Thyroid gland (tissue), 4 donors: Measurements from ENCODE around the gene ITM2C. TPM values are rescaled to one million over a fixed set of nuclear protein-coding genes. Genes with fewer than 3 reads are reported as not detected.

Experiments
- DNase-seq, 2 donors: peaks; one replicate each; pipeline ENCODE4 v3.0.0-alpha.2; 2019
- H3K27ac ChIP-seq, 3 donors: fragments of 200-600 bp; sonication (generic); 1 replicate in 2 of 3; 2 replicates in 1 of 3; pipeline ENCODE4 v1.5.1; 2016 to 2019; ENCODE audit warnings: mild to moderate bottlenecking in 1 of 3, moderate library complexity in 1 of 3
- H3K27me3 ChIP-seq: fragments of 200-600 bp; sonication (generic); one replicate; pipeline ENCODE4 v1.5.1; 2019
- H3K36me3 ChIP-seq, 2 donors: fragments of 200-600 bp; sonication (generic); one replicate each; pipeline ENCODE4 v1.5.1; 2016 to 2019
- H3K4me1 ChIP-seq, 2 donors: fragments of 200-600 bp; sonication (generic); one replicate each; pipeline ENCODE4 v1.5.1; 2017 to 2019
- H3K4me3 ChIP-seq, 3 donors: fragments of 200-600 bp; sonication (generic); replicated peaks in 1 of 3; 1 replicate in 2 of 3; 2 replicates in 1 of 3; pipeline ENCODE4 v1.5.1; 2016; ENCODE audit warnings: mild to moderate bottlenecking in 1 of 3
- H3K9me3 ChIP-seq: fragments of 200-600 bp; sonication (generic); one replicate; pipeline ENCODE4 v1.5.1; 2017
- CTCF ChIP-seq, 6 experiments: fragments of 200-600 bp in 3 of 6; fragments of 450-650 bp in 3 of 6; sonication (generic) in 3 of 6; IDR thresholded peaks; one replicate each; pipeline ENCODE4 v1.5.1; 2016 to 2019; ENCODE audit warnings: antibody characterized with exemption in 6 of 6, mild to moderate bottlenecking in 2 of 6, inconsistent platforms in 1 of 6, moderate library complexity in 1 of 6
- POLR2A ChIP-seq, 2 donors: fragments of 450-650 bp; IDR thresholded peaks; one replicate each; pipeline ENCODE4 v1.6.1; 2017; ENCODE audit warnings: antibody characterized with exemption in 2 of 2, mild to moderate bottlenecking in 2 of 2, moderate library complexity in 1 of 2
- WGBS, 2 donors: methylation state at CpG; one replicate each; pipeline ENCODE4 v1.1.5; 2017; 5-methylcytosine and 5-hydroxymethylcytosine counted together
- intact Hi-C: fragments of 100-400 bp; cut with DNase I; formaldehyde crosslinking; loops from one replicate; pipeline ENCODE4 v1.15.1; 2023
- total RNA-seq, 4 donors: library from RNA; depleted of rRNA; stranded (reverse); fragments of >200 nt; gene quantifications; one replicate each; pipeline ENCODE4 v1.2.3, GENCODE V29; 2016

Gene ITM2C
- total RNA-seq, 4 donors from 2014 or later, result 29.2 to 54.0 (median 45.4) TPM

- Histone ChIP-seq H3K4me3 (no peak overlapping the region), H3K4me1 (peaks cover 8 to 25% of the 10 kb centered on the region in 2 donors), H3K36me3 (no peaks in the 10 kb centered on the region), H3K27ac (peak overlapping the region in 1 of 3 donors; percentile 5), H3K27me3 (no peaks in the 10 kb centered on the region), H3K9me3 (no peaks in the 10 kb centered on the region)
- 24 to 40% methylated on average over 3 to 4 of the region's 6 CpGs for WGBS, 2 donors
- intact Hi-C loops, result no loop called here
- TF ChIP-seq POLR2A (IDR thresholded peaks at IDR 0.05) (no peak), CTCF (IDR thresholded peaks at IDR 0.05) (no peak)
- peak; percentile 61 to 67 for DNase-seq
Observed at GRCh38 chr2:230895536-230896345, 31.0 kb downstream of the ITM2C start.

GRCh38 chr2:230896346-230897115 lies 31.8 kb downstream of the ITM2C start:
- DNase-seq, result no peak
- H3K27ac ChIP-seq, result no peak overlapping the region
- H3K4me3 ChIP-seq, result no peak overlapping the region
- H3K4me1 ChIP-seq, result peaks cover 8 to 25% of the 10 kb centered on the region in 2 donors
- H3K27me3 ChIP-seq, result no peaks in the 10 kb centered on the region
- H3K9me3 ChIP-seq, result no peaks in the 10 kb centered on the region
- no peaks in the 10 kb centered on the region for H3K36me3 ChIP-seq
- no peak for TF ChIP-seq CTCF (IDR thresholded peaks at IDR 0.05)
- intact Hi-C loops, result no loop called here
- 84 to 87% methylated on average over 19 of the region's 19 CpGs for WGBS, 2 donors

- H3K4me1 ChIP-seq, result peaks cover 8 to 25% of the 10 kb centered on the region in 2 donors
- H3K36me3 ChIP-seq, result no peaks in the 10 kb centered on the region
- no peak overlapping the region for H3K27ac ChIP-seq
- WGBS, 2 donors, result 91 to 94% methylated on average over 8 to 13 of the region's 13 CpGs
- intact Hi-C loops, result no loop called here
- no peaks in the 10 kb centered on the region for H3K9me3 ChIP-seq
- TF ChIP-seq POLR2A (IDR thresholded peaks at IDR 0.05), result no peak
- no peak for TF ChIP-seq CTCF (IDR thresholded peaks at IDR 0.05)
- H3K4me3 ChIP-seq, result no peak overlapping the region
- DNase-seq, result no peak
- no peaks in the 10 kb centered on the region for H3K27me3 ChIP-seq
Observed at GRCh38 chr2:230898016-230898712, 33.4 kb downstream of the ITM2C start.

GRCh38 chr2:230898713-230899091 lies 34.0 kb downstream of the ITM2C start:
- Histone ChIP-seq H3K27me3 (no peaks in the 10 kb centered on the region), H3K36me3 (no peaks in the 10 kb centered on the region), H3K27ac (no peak overlapping the region), H3K4me1 (peaks cover 8 to 21% of the 10 kb centered on the region in 2 donors), H3K9me3 (no peaks in the 10 kb centered on the region), H3K4me3 (no peak overlapping the region)
- DNase-seq, result no peak
- no peak for TF ChIP-seq POLR2A (IDR thresholded peaks at IDR 0.05)
- no peak for TF ChIP-seq CTCF (IDR thresholded peaks at IDR 0.05)
- intact Hi-C loops, result no loop called here
- 83 to 88% methylated on average over 8 of the region's 8 CpGs for WGBS, 2 donors
